Fibroblast of lung (primary cell): ENCODE measurements around the gene VPS4A. TPM values are rescaled to one million over a fixed set of nuclear protein-coding genes. Genes with fewer than 3 reads are reported as not detected.

Experiments used
- DNase-seq, 2 donors: peaks; one replicate each; pipeline versions ENCODE4 v3.0.0 to v3.0.0-alpha.2; 2010; ENCODE audit warnings: low read depth in 2 of 2
- H2AFZ ChIP-seq: 2 replicates; pipeline ENCODE4 v1.5.1; 2012; ENCODE audit warnings: low read length, control low read depth, inconsistent platforms
- H3K27ac ChIP-seq: 2 replicates; pipeline ENCODE4 v1.5.1; 2011; ENCODE audit warnings: low read length, control low read depth; ENCODE audit not compliant: insufficient read depth
- H3K27me3 ChIP-seq: 2 replicates; pipeline ENCODE4 v1.5.1; 2011; ENCODE audit warnings: mild to moderate bottlenecking, low read length; ENCODE audit not compliant: control insufficient read depth, insufficient read depth
- H3K36me3 ChIP-seq: 2 replicates; pipeline ENCODE4 v1.5.1; 2011; ENCODE audit warnings: low read length; ENCODE audit not compliant: control insufficient read depth, insufficient read depth
- H3K4me1 ChIP-seq: 2 replicates; pipeline ENCODE4 v1.5.1; 2011; ENCODE audit warnings: low read length; ENCODE audit not compliant: control insufficient read depth, insufficient read depth; ENCODE audit errors: extremely low read depth
- H3K4me2 ChIP-seq: 2 replicates; pipeline ENCODE4 v1.5.1; 2011; ENCODE audit warnings: low read length, control low read depth; ENCODE audit not compliant: insufficient read depth; ENCODE audit errors: extremely low read depth
- H3K4me3 ChIP-seq, 4 experiments: fragments of 200-600 bp in 1 of 4; sonication (generic) in 1 of 4; replicated peaks in 1 of 4; 2 replicates each; pipeline ENCODE4 v1.5.1; 2011 to 2016; ENCODE audit warnings: low read length in 4 of 4, low read depth in 3 of 4, mild to moderate bottlenecking in 3 of 4, control low read depth in 2 of 4, inconsistent platforms in 1 of 4, mixed read lengths in 1 of 4; ENCODE audit not compliant: insufficient read depth in 1 of 4; ENCODE audit errors: control extremely low read depth in 1 of 4
- H3K79me2 ChIP-seq: 2 replicates; pipeline ENCODE4 v1.5.1; 2012; ENCODE audit warnings: mild to moderate bottlenecking, low read length, inconsistent platforms; ENCODE audit not compliant: control insufficient read depth, insufficient read depth
- H3K9ac ChIP-seq: 2 replicates; pipeline ENCODE4 v1.5.1; 2011; ENCODE audit warnings: mild to moderate bottlenecking, low read length, control low read depth; ENCODE audit not compliant: insufficient read depth
- H3K9me3 ChIP-seq: 2 replicates; pipeline ENCODE4 v1.5.1; 2012; ENCODE audit warnings: low read depth, low read length; ENCODE audit not compliant: control insufficient read depth, insufficient read depth
- H4K20me1 ChIP-seq: 2 replicates; pipeline ENCODE4 v1.5.1; 2011; ENCODE audit warnings: low read length; ENCODE audit not compliant: control insufficient read depth, insufficient read depth; ENCODE audit errors: extremely low read depth
- CTCF ChIP-seq, 2 donors: IDR thresholded peaks in 1 of 2; conservative IDR thresholded peaks in 1 of 2; 1 replicate in 1 of 2; 2 replicates in 1 of 2; pipeline ENCODE4 v1.5.1; 2011 to 2012; ENCODE audit warnings: low read length in 2 of 2, control low read depth in 1 of 2, inconsistent platforms in 1 of 2, low read depth in 1 of 2, mild to moderate bottlenecking in 1 of 2
- EZH2 ChIP-seq: IDR thresholded peaks from 2 replicates; pipeline ENCODE4 v1.5.1; 2012; ENCODE audit warnings: low read length, control low read depth, mild to moderate bottlenecking; ENCODE audit errors: missing control alignments
- polyA plus RNA-seq, 2 donors: library from polyadenylated mRNA; depleted of rRNA in 1 of 2; stranded (reverse) in 1 of 2; unstranded in 1 of 2; fragments of >200 nt; gene quantifications; 2 replicates each; pipeline ENCODE4 v1.2.1, GENCODE V29; 2011 to 2012; ENCODE audit warnings: missing spikeins in 1 of 2
- total RNA-seq: library from RNA; depleted of rRNA; stranded (reverse); fragments of >200 nt; gene quantifications from 2 replicates; pipeline ENCODE4 v1.2.1, GENCODE V29; 2014

Gene VPS4A
- total and polyA plus RNA-seq, 2 donors (not counting 1 experiment from before 2014, with no cell fraction given): 14.5 to 39.8 TPM

- no peak overlapping the region for H2AFZ ChIP-seq
- peak in 1 of 2 donors; percentile 38 for DNase-seq
- H3K27ac ChIP-seq: peak overlapping the region; percentile 74
- peak overlapping the region; percentile 80 for H3K4me2 ChIP-seq
- no peaks in the 10 kb centered on the region for H4K20me1 ChIP-seq
- peaks cover 26% of the 10 kb centered on the region for H3K4me1 ChIP-seq
- H3K79me2 ChIP-seq: peaks cover 14% of the 10 kb centered on the region
- H3K9me3 ChIP-seq: no peaks in the 10 kb centered on the region
- no peak overlapping the region for H3K4me3 ChIP-seq
- H3K9ac ChIP-seq: no peak overlapping the region
- no peaks in the 10 kb centered on the region for H3K36me3 ChIP-seq
- H3K27me3 ChIP-seq: no peaks in the 10 kb centered on the region
- TF ChIP-seq EZH2: no peak
- TF ChIP-seq CTCF (conservative IDR thresholded peaks at IDR 0.05 in 1 of 2, IDR thresholded peaks at IDR 0.05 in 1 of 2; ENCODE audit: low read depth in 1 of 2, low read length in 2 of 2): no peak
Measured at GRCh38 chr16:69274699-69275235, 36.4 kb upstream of the VPS4A start.

DNA sequence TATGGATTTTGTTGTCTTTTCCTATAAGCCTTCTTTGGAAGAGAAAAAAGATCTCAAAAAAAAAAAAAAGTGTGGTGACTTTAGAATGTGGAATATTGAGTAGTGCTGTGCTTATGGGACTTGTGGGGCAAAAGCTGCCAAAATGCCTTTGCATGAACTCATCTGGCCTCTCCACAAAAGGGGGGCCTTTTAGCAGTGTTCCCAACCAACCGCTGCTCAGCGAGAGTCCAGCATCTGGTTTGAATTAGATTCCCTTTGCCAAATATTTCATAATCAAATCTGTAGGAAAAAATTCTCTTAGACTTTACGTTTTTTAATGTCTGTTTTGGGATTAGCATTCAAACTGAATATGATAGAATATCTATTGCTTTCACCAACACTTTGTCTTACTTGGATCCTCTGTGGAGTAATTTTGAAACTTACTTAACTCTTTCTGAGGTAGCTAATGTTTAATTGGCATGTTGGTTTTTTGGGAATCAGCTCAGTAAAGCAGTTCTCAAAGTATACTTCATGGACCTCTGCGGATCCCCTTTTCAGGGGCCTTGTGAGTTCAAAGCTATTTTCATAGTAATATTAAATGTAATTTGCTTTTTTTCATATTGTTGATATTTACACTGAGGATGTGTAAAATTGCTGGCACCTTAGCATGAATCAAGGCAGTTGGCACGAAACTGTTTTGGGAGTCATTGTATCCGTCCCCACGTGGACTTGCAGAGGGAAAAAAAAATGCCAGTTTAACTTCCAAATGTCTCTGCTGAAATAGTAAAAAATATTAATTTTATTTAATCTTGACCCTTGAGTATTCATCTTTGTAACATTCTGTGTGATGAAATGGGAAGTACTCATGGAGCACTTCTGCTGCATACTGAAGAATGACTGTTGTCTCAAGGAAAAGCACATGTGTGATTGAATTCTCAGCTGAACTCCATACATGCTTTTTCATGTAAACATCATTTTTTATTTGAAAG, 34.7 kb upstream of the VPS4A start:
- H4K20me1 ChIP-seq: no peaks in the 10 kb centered on the region
- peak overlapping the region in 3 of 4 experiments; percentile 7 to 35 (median 11) for H3K4me3 ChIP-seq
- no peak overlapping the region for H3K9ac ChIP-seq
- no peak overlapping the region for H2AFZ ChIP-seq
- peaks cover 23% of the 10 kb centered on the region for H3K4me1 ChIP-seq
- no peaks in the 10 kb centered on the region for H3K36me3 ChIP-seq
- peaks cover 14% of the 10 kb centered on the region for H3K79me2 ChIP-seq
- TF ChIP-seq EZH2 (no peak), CTCF (conservative IDR thresholded peaks at IDR 0.05 in 1 of 2, IDR thresholded peaks at IDR 0.05 in 1 of 2; ENCODE audit: low read depth in 1 of 2, low read length in 2 of 2) (no peak)
- DNase-seq: peak; percentile 98 to 99
- H3K27ac ChIP-seq: peak overlapping the region; percentile 74
- H3K27me3 ChIP-seq: no peaks in the 10 kb centered on the region
- no peaks in the 10 kb centered on the region for H3K9me3 ChIP-seq
- H3K4me2 ChIP-seq: peak overlapping the region; percentile 80

DNA sequence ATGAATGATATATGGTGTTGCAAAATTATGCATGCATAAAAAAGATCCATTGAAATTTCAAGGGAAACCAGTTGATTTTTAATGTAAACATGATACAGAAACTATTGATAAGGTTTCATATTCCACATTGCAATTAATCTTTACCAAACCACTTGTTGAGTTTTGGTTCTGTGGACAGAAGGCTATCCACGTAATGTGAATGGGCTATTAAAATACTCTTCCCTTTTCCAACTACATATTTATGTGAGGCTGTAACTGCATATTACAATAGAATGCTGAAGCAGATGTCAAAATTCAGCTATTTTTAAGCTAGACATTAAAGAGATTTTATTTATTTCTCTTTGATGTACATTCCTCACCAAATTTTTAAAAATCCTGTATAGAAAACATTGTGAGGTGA, 33.7 kb upstream of the VPS4A start:
- H3K27ac ChIP-seq: no peak overlapping the region

More for the DNA sequence above, 33.7 kb upstream of the VPS4A start:
- Histone ChIP-seq H3K9me3 (no peaks in the 10 kb centered on the region), H3K4me3 (no peak overlapping the region), H3K36me3 (no peaks in the 10 kb centered on the region), H4K20me1 (no peaks in the 10 kb centered on the region), H3K4me1 (peaks cover 23% of the 10 kb centered on the region), H2AFZ (no peak overlapping the region), H3K9ac (no peak overlapping the region), H3K27me3 (no peaks in the 10 kb centered on the region), H3K79me2 (peaks cover 15% of the 10 kb centered on the region), H3K4me2 (peak overlapping the region; percentile 69)
- TF ChIP-seq CTCF (conservative IDR thresholded peaks at IDR 0.05 in 1 of 2, IDR thresholded peaks at IDR 0.05 in 1 of 2; ENCODE audit: low read depth in 1 of 2, low read length in 2 of 2) (no peak), EZH2 (no peak)
- DNase-seq: no peak
